GM18502 (cell line): ENCODE measurements around the gene CD300LG.

ENCODE experiments used
- ATAC-seq: cut with Tn5 transposase; IDR thresholded peaks from one replicate; pipeline ENCODE4 v1.9.1; 2021; ENCODE audit warnings: mild to moderate bottlenecking; ENCODE audit not compliant: unreplicated experiment, poor library complexity

Gene CD300LG

DNA sequence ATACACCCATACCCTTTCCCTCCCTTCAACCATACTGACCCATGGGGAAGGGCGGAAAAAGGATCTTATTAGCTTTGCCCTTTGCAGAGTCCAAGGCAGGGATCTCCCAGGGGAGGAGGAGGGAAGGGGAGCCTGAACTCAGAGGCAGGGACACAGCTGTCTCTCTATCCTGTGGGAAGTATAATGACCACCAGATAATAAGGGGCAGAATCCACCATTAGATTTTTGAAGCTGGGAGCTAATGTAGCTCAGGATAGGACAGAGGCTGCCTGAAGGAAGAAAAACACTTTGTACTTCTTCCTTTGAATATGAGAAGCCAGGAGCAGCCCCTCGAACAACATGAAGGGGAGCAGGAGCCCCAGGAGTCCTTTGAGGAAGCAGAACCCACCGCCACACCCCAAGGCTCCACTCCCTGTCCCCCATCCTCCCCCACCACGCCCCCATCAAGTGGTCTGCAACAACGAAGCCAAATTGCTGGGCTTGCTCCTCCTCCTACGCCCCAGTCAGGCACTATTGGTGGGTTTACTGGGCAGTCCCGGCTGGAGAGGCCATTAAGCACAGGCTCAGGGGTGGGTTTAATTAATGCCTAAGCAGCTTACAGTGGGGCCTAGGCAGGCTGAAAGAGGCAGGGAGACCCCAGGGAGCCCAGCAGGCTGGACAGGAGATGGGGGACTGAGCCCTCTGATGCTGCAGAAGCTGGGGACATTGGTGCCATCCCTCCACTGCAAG, 55.0 kb downstream of the CD300LG start:
- no peak for ATAC-seq

DNA sequence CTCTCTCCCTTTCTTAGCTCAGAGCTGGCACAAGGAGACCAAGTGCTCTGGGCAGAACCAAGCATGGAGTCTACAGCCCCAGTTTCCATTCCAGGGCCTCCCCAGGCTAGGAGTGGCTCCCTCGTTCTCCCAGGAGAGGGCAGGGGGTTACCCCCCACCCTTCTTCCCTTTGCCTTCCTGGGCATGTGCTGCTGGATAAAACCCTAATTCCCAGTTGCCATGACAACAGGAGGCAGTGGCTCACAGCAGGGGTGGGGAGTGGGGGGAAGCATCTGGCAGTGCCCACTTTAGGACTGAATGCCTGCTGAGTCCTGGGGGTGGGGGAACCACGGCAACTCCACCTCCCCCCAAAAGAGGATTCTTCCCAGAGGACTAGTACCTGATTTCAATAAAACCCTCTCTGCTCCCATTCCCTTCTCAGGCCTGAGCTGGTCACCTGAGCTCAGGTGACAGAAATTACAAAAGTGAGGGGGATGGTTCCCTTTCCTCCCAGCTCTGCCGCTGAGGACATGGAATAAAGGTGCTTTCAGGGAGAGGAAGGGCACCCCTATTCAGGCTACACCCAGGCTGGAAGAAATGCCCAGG, 58.5 kb downstream of the CD300LG start:
- no peak for ATAC-seq

DNA sequence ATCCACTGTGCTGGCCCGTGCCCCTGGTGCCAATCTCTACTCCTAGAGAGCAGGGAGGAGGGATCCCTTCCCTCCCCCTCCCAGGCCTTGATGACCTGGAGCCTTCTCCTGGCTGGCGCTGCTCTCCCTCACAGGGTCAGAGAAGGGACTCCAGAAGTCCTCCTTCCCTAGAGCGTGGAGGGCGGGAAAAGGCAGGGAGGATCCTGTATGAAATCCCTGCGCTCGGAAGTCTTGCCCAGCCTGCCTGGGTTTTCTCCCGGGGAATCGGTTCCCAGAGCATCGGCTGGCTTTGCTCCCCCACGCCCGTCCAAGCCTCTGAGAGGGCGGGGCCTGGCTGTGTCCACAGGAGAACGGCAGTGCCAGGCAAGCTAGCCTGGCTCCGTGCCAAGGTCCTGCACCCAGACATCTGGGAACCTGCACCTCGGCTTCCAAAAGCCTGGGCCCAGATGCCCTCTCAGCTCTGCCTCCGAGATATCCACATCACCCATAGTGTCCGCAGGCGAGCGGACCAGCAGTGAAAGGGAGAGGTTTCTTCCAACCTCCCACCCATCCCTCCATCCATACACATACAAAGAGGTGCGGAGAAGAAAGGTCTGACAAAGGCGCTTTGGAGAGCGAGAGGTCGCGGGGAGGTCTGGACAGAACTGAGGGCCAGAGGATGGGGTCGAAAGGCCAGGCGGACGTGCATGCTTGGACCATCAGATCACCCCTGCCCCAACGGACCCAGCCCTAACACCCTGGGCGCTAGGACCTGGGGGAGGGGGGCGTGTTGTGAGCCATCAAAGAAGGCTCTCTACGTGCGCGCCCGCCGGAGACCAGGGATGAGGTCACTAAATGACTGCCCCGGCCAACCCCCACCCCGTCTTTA, 59.2 kb downstream of the CD300LG start:
- no peak for ATAC-seq

DNA sequence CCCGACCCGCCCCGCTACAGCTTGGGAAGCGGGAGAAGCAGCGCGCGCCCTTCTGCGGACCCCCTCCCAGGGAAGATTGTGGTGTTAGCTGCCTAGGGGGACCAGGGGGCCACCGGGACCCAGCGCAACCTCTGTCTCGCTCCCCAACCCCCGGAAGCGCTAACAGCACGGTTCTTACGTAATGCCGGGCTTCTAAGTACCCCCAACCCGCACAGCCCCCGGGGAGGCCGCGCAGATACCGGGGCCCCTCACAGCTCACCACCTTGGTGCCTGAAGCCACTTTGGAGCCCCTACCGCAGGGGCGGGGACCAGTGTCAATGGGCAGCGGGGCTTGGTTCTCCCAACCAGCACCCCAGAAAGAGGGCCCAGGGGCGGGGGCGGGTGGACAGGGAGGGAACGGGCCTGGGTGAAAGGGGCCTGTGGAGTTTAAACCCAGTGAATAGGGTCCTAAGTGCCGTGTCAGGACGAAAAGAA, 60.0 kb downstream of the CD300LG start:
- ATAC-seq = no peak

DNA sequence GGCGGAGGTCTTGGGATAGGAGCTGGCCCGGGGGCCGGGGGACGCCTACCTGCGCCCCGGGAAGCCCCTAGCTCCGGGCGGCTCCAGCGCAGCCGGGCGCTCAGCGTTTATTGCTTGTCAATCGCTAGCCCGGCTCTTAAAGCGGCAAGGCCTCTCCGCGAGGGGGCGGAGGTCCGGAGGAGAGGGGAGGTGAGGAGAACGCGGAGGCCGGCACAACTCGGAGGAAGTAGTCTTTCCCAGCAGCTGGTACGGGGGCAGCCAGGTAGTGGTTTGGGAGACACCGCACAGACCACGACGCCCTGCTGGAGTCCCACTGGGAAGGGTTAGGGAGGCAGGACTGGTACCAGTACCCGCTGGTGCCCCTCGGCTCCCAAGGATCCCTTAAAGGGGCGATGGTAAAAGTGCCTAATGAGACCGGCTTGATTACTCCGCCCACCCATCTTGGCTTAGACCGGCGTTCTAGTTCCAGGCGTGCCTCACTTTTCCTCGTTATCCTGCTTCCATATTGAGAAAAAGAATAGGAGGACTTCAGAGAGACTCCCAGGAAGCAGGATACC, 60.5 kb downstream of the CD300LG start, which contains the start of gene MPP2:
Gene MPP2, minus strand, starts transcription at position 112 of the 557 bp plus-strand sequence. CDS start 3,076 bp downstream, outside the sequence.
- ATAC-seq = no peak

DNA sequence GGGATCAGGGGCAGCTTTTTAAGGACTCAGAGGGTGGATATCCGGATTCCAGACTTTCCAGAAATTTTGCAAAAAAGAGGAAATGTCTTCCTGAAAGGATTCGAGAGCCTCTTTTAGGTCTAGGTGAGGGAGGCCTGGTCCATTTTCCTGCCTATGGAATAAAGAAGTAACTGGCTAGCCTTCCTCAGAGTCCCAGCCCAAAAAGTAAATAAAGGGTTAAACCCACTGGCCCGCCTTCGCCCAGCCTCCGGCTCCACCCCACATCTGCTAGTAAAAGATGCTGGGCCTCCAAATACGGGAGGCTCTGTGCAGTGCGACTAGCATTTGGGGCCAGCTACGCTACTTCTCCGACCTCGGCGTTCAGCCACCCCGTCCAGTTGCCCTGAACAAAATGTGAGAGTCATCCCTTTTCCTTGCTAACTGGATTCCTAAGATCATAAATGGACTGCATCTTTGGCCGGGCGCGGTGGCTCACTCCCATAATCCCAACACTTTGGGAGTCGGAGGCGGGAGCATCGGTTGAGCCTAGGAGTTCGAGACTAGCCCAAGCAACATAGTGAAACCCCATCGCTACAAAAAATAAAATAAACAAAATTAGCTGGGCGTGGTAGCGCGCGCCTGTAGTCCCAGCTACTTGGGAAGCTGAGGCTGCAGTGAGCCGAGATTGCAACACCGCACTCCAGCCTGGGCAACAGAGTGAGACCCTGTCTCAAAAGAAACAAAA, 61.2 kb downstream of the CD300LG start:
- ATAC-seq = no peak

DNA sequence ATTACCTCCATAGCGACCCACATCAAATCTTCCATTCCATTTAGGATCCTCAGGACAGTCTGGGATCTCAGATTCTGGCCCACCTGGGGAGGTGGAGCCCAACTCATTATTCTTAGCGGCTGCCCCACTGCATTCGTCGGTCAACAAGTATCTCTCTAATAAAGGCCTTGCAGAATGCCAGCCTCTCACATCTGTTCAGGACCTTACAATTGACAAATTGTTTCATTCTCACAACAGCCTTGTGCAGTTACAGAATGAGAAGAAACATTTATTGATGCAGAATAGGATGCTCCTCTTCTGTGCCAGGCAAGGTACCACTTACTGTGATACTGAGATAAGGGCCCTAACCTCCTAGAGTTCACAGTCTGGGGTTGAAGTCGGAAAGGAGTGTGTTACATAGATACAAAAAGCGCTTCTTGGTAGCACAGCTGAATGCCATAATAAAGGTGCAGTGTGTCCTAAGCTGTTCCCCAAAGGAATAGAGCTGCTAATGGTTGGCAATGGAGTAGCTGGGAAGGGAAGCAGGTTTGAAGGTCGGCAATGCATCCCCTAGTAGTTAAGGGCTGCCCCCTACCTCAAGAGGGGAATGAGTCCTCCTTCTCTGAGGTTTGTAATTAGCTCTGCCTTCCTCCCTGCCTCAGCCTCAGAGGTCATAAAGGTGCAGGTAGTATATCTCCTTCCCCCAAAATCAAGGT, 62.7 kb downstream of the CD300LG start:
- no peak for ATAC-seq

DNA sequence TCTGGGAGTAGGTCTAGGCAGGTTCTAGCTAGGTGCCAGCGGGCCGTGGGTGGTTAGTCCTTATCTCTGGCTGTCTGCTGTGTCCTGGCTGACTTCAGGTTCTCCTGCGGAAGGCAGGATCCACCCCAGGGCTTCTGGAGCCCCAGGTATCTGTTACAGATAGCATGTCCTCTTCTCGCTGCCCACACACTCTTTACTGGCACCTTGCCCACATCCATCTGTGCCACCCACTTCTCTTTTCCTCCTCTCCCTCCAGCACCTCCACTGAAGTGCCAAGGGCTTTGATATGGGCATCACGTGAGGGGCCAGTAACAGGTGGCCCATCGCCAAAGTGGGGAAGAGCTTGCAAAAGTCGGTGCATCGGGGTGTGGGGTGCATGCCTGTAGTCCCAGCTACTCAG, 64.9 kb downstream of the CD300LG start:
- ATAC-seq = no peak

DNA sequence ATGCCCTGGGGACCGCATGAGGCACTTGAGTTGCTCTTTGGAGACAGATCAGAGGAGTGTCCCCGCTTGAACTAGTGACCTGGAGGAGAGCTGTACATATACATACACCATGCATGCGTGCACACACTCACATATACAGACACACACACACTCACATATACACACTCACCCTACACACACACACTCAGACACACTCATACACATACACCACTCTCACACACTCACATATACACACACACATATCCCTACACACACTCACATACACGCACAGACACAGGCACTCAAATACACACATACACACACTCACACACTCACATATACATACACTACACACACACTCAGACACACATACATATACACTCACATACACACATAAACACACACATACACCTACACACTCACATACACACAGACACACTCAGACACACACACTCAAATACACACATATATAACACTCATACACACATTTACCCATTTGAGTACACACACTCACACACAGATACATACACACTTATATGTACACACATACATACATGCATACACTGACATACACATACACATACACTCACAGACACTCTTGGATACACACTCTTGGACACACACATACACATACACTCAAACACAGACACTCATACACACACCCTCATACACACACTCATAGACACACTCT, 65.8 kb downstream of the CD300LG start:
- ATAC-seq = no peak
